CD4-positive, CD25-positive, alpha-beta regulatory T cell (primary cell): ENCODE measurements around the gene RNF213. TPM values are rescaled to one million over a fixed set of nuclear protein-coding genes. Genes with fewer than 3 reads are reported as not detected.
A peak's percentile ranks its signal among the peaks of the same experiment; 100 is the strongest.
"Not testable (repeated sequence)": the region's sequence is repeated elsewhere in the genome, so short reads cannot be mapped to it uniquely, and the experiment has no call there.

Source experiments
- ATAC-seq, 2 donors: fragments of 150-1000 bp; cut with Tn5 transposase; one replicate each; pipeline ENCODE4 v1.10.0; 2021; ENCODE audit warnings: low read depth in 2 of 2, moderate number of reproducible peaks in 2 of 2, moderate library complexity in 1 of 2
- DNase-seq, 3 donors: peaks; one replicate each; pipeline versions ENCODE4 v3.0.0 to v3.0.0-alpha.2; 2012 to 2022; ENCODE audit warnings: mixed read lengths in 1 of 3
- H3K27ac ChIP-seq: one replicate; pipeline ENCODE4 v1.7.0; 2013; ENCODE audit warnings: mild to moderate bottlenecking, low read length; ENCODE audit not compliant: insufficient read depth, poor library complexity, severe bottlenecking
- H3K27me3 ChIP-seq: one replicate; pipeline ENCODE4 v1.7.0; 2013; ENCODE audit warnings: low read length; ENCODE audit not compliant: control insufficient read depth, insufficient read depth
- H3K36me3 ChIP-seq: one replicate; pipeline ENCODE4 v1.7.0; 2013; ENCODE audit warnings: mild to moderate bottlenecking, low read length, moderate library complexity; ENCODE audit not compliant: control insufficient read depth, insufficient read depth
- H3K4me1 ChIP-seq: 2 replicates; pipeline ENCODE4 v1.7.0; 2013; ENCODE audit warnings: mild to moderate bottlenecking, low read length; ENCODE audit not compliant: insufficient read depth, control insufficient read depth, poor library complexity, severe bottlenecking
- H3K4me3 ChIP-seq: one replicate; pipeline ENCODE4 v1.7.0; 2013; ENCODE audit warnings: low read depth, mild to moderate bottlenecking, low read length, moderate library complexity
- H3K9me3 ChIP-seq, 2 experiments: 1 replicate in 1 of 2; 2 replicates in 1 of 2; pipeline ENCODE4 v1.7.0; 2013; ENCODE audit warnings: low read length in 2 of 2, mild to moderate bottlenecking in 1 of 2, moderate library complexity in 1 of 2; ENCODE audit not compliant: control insufficient read depth in 2 of 2
- H3K27ac Mint-ChIP-seq, 3 donors: one replicate each; pipeline ENCODE4 v1.8.0; 2020 to 2022; ENCODE audit warnings: mild to moderate bottlenecking in 3 of 3, mixed read lengths in 3 of 3, moderate library complexity in 2 of 3
- H3K27me3 Mint-ChIP-seq: one replicate; pipeline ENCODE4 v1.8.0; 2022; ENCODE audit warnings: mild to moderate bottlenecking, mixed read lengths
- H3K36me3 Mint-ChIP-seq: one replicate; pipeline ENCODE4 v1.8.0; 2020; ENCODE audit warnings: mixed read lengths
- H3K4me1 Mint-ChIP-seq, 4 donors: one replicate each; pipeline ENCODE4 v1.8.0; 2020 to 2022; ENCODE audit warnings: mixed read lengths in 4 of 4, mild to moderate bottlenecking in 1 of 4
- H3K4me3 Mint-ChIP-seq, 4 donors: one replicate each; pipeline ENCODE4 v1.8.0; 2020 to 2022; ENCODE audit warnings: mild to moderate bottlenecking in 4 of 4, mixed read lengths in 4 of 4, moderate library complexity in 3 of 4
- H3K9me3 Mint-ChIP-seq, 7 donors: one replicate each; pipeline ENCODE4 v1.8.0; 2020 to 2022; ENCODE audit warnings: mixed read lengths in 7 of 7, mild to moderate bottlenecking in 3 of 7, moderate library complexity in 2 of 7
- polyA plus RNA-seq, 4 donors: library from polyadenylated mRNA; unstranded; fragments of 300-500 nt; fragmentation: Illumina TruSeq; gene quantifications; one replicate each; pipeline ENCODE4 v1.2.3, GENCODE V29; 2021
- total RNA-seq: library from RNA; stranded (reverse); gene quantifications from one replicate; pipeline ENCODE4 v1.2.3, GENCODE V29; 2022

The RNF213 gene
- total and polyA plus RNA-seq, 5 donors from 2014 or later, result 27.6 to 666 (median 32.4) TPM

- peaks cover 94% of the 10 kb centered on the region for H3K36me3 ChIP-seq
- H3K4me3 Mint-ChIP-seq, result peak overlapping the region in 1 of 4 donors; percentile 50
- not testable (repeated sequence) for H3K4me1 Mint-ChIP-seq, H3K9me3 Mint-ChIP-seq, H3K27me3 ChIP-seq, H3K9me3 ChIP-seq, H3K4me1 ChIP-seq, H3K27me3 Mint-ChIP-seq, H3K27ac ChIP-seq, ATAC-seq, H3K4me3 ChIP-seq, DNase-seq
- peak overlapping the region in 1 of 3 donors; percentile 85 for H3K27ac Mint-ChIP-seq
- H3K36me3 Mint-ChIP-seq, result peaks cover 76% of the 10 kb centered on the region
Observed at GRCh38 chr17:80329421-80329820, 68.8 kb downstream of the RNF213 start.

GRCh38 chr17:80330276-80330675, 69.6 kb downstream of the RNF213 start:
- no peaks in the 10 kb centered on the region for H3K9me3 ChIP-seq
- peaks cover 90% of the 10 kb centered on the region for H3K36me3 ChIP-seq
- Mint-ChIP-seq H3K27me3 (no peaks in the 10 kb centered on the region), H3K4me1 (peaks cover 0 to 3% (median 1%) of the 10 kb centered on the region in 4 donors), H3K9me3 (no peaks in the 10 kb centered on the region), H3K27ac (no peak overlapping the region), H3K36me3 (peaks cover 72% of the 10 kb centered on the region), H3K4me3 (no peak overlapping the region)
- ATAC-seq (no peak), DNase-seq (no peak)
- H3K27me3 ChIP-seq, result no peaks in the 10 kb centered on the region
- H3K4me3 ChIP-seq, result no peak overlapping the region
- H3K27ac ChIP-seq, result no peak overlapping the region
- H3K4me1 ChIP-seq, result no peaks in the 10 kb centered on the region

GRCh38 chr17:80330938-80331337, 70.3 kb downstream of the RNF213 start:
- not testable (repeated sequence) for H3K9me3 ChIP-seq, H3K4me3 Mint-ChIP-seq, ATAC-seq, H3K27ac ChIP-seq, H3K27me3 Mint-ChIP-seq, H3K4me1 ChIP-seq, H3K4me1 Mint-ChIP-seq, DNase-seq, H3K4me3 ChIP-seq, H3K9me3 Mint-ChIP-seq, H3K27me3 ChIP-seq
- H3K27ac Mint-ChIP-seq, result peak overlapping the region in 1 of 3 donors; percentile 41
- peaks cover 72% of the 10 kb centered on the region for H3K36me3 Mint-ChIP-seq
- H3K36me3 ChIP-seq, result peaks cover 90% of the 10 kb centered on the region

- Mint-ChIP-seq H3K9me3 (no peaks in the 10 kb centered on the region), H3K27ac (peak overlapping the region in 1 of 3 donors; percentile 36), H3K4me3 (no peak overlapping the region), H3K27me3 (no peaks in the 10 kb centered on the region), H3K36me3 (peaks cover 71% of the 10 kb centered on the region), H3K4me1 (peaks cover 0 to 5% (median 1%) of the 10 kb centered on the region in 4 donors)
- ATAC-seq, result no peak
- Histone ChIP-seq H3K36me3 (peaks cover 90% of the 10 kb centered on the region), H3K4me3 (no peak overlapping the region), H3K27me3 (no peaks in the 10 kb centered on the region), H3K27ac (no peak overlapping the region), H3K9me3 (no peaks in the 10 kb centered on the region), H3K4me1 (no peaks in the 10 kb centered on the region)
- DNase-seq, result no peak
Observed at GRCh38 chr17:80331820-80332219, 71.2 kb downstream of the RNF213 start.

GRCh38 chr17:80337195-80337895, 76.7 kb downstream of the RNF213 start:
- Mint-ChIP-seq H3K4me3 (no peak overlapping the region), H3K36me3 (peaks cover 49% of the 10 kb centered on the region), H3K4me1 (peaks cover 0 to 5% (median 2%) of the 10 kb centered on the region in 4 donors), H3K27ac (no peak overlapping the region), H3K9me3 (no peaks in the 10 kb centered on the region), H3K27me3 (no peaks in the 10 kb centered on the region)
- ATAC-seq (no peak), DNase-seq (no peak)
- Histone ChIP-seq H3K36me3 (peaks cover 85% of the 10 kb centered on the region), H3K27me3 (no peaks in the 10 kb centered on the region), H3K9me3 (no peaks in the 10 kb centered on the region), H3K4me1 (no peaks in the 10 kb centered on the region), H3K4me3 (no peak overlapping the region), H3K27ac (no peak overlapping the region)

GRCh38 chr17:80339118-80339517, 78.5 kb downstream of the RNF213 start:
- Histone ChIP-seq H3K27ac (no peak overlapping the region), H3K36me3 (peaks cover 88% of the 10 kb centered on the region), H3K9me3 (no peaks in the 10 kb centered on the region), H3K4me1 (no peaks in the 10 kb centered on the region), H3K4me3 (no peak overlapping the region), H3K27me3 (no peaks in the 10 kb centered on the region)
- no peak overlapping the region for H3K27ac Mint-ChIP-seq
- no peak overlapping the region for H3K4me3 Mint-ChIP-seq
- ATAC-seq, result no peak
- no peaks in the 10 kb centered on the region for H3K9me3 Mint-ChIP-seq
- peaks cover 50% of the 10 kb centered on the region for H3K36me3 Mint-ChIP-seq
- H3K27me3 Mint-ChIP-seq, result no peaks in the 10 kb centered on the region
- DNase-seq, result no peak
- H3K4me1 Mint-ChIP-seq, result peaks cover 0 to 5% (median 2%) of the 10 kb centered on the region in 4 donors

GRCh38 chr17:80339731-80340456, 79.2 kb downstream of the RNF213 start:
- Histone ChIP-seq H3K4me1 (no peaks in the 10 kb centered on the region), H3K9me3 (no peaks in the 10 kb centered on the region), H3K27me3 (no peaks in the 10 kb centered on the region), H3K4me3 (no peak overlapping the region), H3K27ac (no peak overlapping the region), H3K36me3 (peaks cover 92% of the 10 kb centered on the region)
- no peak overlapping the region for H3K27ac Mint-ChIP-seq
- ATAC-seq, result no peak
- H3K4me3 Mint-ChIP-seq, result no peak overlapping the region
- no peak for DNase-seq
- no peaks in the 10 kb centered on the region for H3K27me3 Mint-ChIP-seq
- H3K4me1 Mint-ChIP-seq, result peaks cover 0 to 10% (median 2%) of the 10 kb centered on the region in 4 donors
- H3K9me3 Mint-ChIP-seq, result no peaks in the 10 kb centered on the region
- peaks cover 54% of the 10 kb centered on the region for H3K36me3 Mint-ChIP-seq
